ENCODE data around the gene SLC25A4. TPM values are rescaled to one million over a fixed set of nuclear protein-coding genes. Genes with fewer than 3 reads are reported as not detected.
"Not testable (repeated sequence)": the region's sequence is repeated elsewhere in the genome, so short reads cannot be mapped to it uniquely, and the experiment has no call there.

The SLC25A4 gene
- total and polyA plus RNA-seq, 12 donors: 14.0 to 42.1 (median 28.9) TPM

GRCh38 chr4:185104733-185105132 is 38.3 kb upstream of the SLC25A4 start:
- Histone ChIP-seq H3K4me3 (no peak overlapping the region), H3K27ac (no peak overlapping the region), H3K9me3 (replicated peaks in 1 of 3) (no peaks in the 10 kb centered on the region), H3K4me1 (replicated peaks in 1 of 2) (no peaks in the 10 kb centered on the region), H3K36me3 (replicated peaks in 1 of 2) (no peaks in the 10 kb centered on the region), H3K27me3 (no peaks in the 10 kb centered on the region)
- no peak for DNase-seq
- TF ChIP-seq CTCF (IDR thresholded peaks at IDR 0.05) (no peak), POLR2A (IDR thresholded peaks at IDR 0.05) (no peak)
- intact Hi-C loops (cut with DNase I): no loop called here

GRCh38 chr4:185106353-185106752 is 36.7 kb upstream of the SLC25A4 start:
- intact Hi-C loops (cut with DNase I): no loop called here
- WGBS, 4 donors: 82 to 89% (median 86%) methylated on average over 3 of the region's 3 CpGs

GRCh38 chr4:185107574-185107973 is 35.5 kb upstream of the SLC25A4 start:
- intact Hi-C loops (cut with DNase I); H3K27me3 ChIP-seq; H3K9me3 ChIP-seq (replicated peaks in 1 of 3); H3K4me3 ChIP-seq; H3K27ac ChIP-seq; H3K36me3 ChIP-seq (replicated peaks in 1 of 2); DNase-seq: not testable (repeated sequence)
- H3K4me1 ChIP-seq (replicated peaks in 1 of 2): peaks cover 3 to 13% of the 10 kb centered on the region in 2 donors
- WGBS, 4 donors: 93 to 96% (median 96%) methylated on average over 6 of the region's 6 CpGs

More at GRCh38 chr4:185106353-185106752, 36.7 kb upstream of the SLC25A4 start:
- no peak for DNase-seq
- Histone ChIP-seq H3K4me3 (no peak overlapping the region), H3K9me3 (replicated peaks in 1 of 3) (no peaks in the 10 kb centered on the region), H3K27ac (no peak overlapping the region), H3K4me1 (replicated peaks in 1 of 2) (peaks cover 0 to under 1% of the 10 kb centered on the region in 2 donors), H3K27me3 (no peaks in the 10 kb centered on the region), H3K36me3 (replicated peaks in 1 of 2) (no peaks in the 10 kb centered on the region)
- TF ChIP-seq CTCF (IDR thresholded peaks at IDR 0.05): no peak
- no peak for TF ChIP-seq POLR2A (IDR thresholded peaks at IDR 0.05)

GRCh38 chr4:185108185-185108584 is 34.9 kb upstream of the SLC25A4 start:
- Histone ChIP-seq H3K9me3 (replicated peaks in 1 of 3) (no peaks in the 10 kb centered on the region), H3K27ac (no peak overlapping the region), H3K4me1 (replicated peaks in 1 of 2) (peaks cover 9 to 19% of the 10 kb centered on the region in 2 donors), H3K36me3 (replicated peaks in 1 of 2) (no peaks in the 10 kb centered on the region), H3K27me3 (no peaks in the 10 kb centered on the region), H3K4me3 (no peak overlapping the region)
- intact Hi-C loops (cut with DNase I): no loop called here
- 89 to 98% (median 94%) methylated on average over 2 of the region's 2 CpGs for WGBS, 4 donors
- no peak for DNase-seq
- TF ChIP-seq POLR2A (IDR thresholded peaks at IDR 0.05): no peak
- TF ChIP-seq CTCF (IDR thresholded peaks at IDR 0.05): no peak

GRCh38 chr4:185108669-185109068 is 34.4 kb upstream of the SLC25A4 start:
- intact Hi-C loops (cut with DNase I): no loop called here
- no peaks in the 10 kb centered on the region for H3K27me3 ChIP-seq
- peaks cover 12 to 22% of the 10 kb centered on the region in 2 donors for H3K4me1 ChIP-seq (replicated peaks in 1 of 2)
- H3K36me3 ChIP-seq (replicated peaks in 1 of 2): no peaks in the 10 kb centered on the region
- TF ChIP-seq CTCF (IDR thresholded peaks at IDR 0.05) (no peak), POLR2A (IDR thresholded peaks at IDR 0.05) (no peak)
- 76 to 84% (median 81%) methylated on average over 4 of the region's 4 CpGs for WGBS, 4 donors
- H3K9me3 ChIP-seq (replicated peaks in 1 of 3): no peaks in the 10 kb centered on the region
- no peak overlapping the region for H3K27ac ChIP-seq
- no peak for DNase-seq
- H3K4me3 ChIP-seq: no peak overlapping the region
